NCI-H146 (cell line): ENCODE measurements around the gene AHNAK2.

Experiments used
- DNase-seq: peaks from one replicate; lab custom pipeline; 2025; lab: John Stamatoyannopoulos, UW

Gene AHNAK2

DNA sequence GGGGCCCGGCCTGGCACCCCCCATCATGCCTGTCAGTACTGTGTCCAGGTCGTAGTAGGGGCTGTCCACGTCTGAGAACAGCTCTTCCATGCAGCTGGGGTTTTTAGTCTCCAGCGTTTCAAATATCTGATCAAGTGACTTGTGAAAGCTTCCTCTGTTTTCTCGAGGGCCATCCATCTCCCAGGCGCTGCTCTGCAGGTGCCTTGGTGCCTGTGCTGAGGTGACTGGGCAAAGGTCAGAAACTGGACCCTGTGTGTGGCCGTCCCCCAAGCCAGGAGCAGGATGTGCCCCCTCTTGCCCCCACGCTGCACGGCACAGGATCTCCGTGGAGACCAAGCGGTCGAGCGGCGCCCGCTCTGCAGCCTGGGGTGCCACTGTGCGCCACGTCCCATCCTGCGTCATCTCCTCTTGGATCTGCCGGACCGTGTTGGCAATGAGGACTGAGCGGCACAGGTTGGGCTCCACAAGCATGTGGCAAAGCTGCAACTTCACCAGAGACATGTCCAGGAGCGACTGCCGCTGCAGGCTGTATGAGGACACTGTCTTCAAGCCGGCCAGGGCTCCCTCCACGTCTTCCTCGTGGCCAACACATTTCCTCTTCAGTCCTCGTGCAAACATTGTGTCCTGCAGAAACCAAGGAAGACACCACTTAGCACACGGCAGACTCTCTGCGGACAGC, 33.3 kb upstream of the AHNAK2 start:
- DNase-seq = no peak

DNA sequence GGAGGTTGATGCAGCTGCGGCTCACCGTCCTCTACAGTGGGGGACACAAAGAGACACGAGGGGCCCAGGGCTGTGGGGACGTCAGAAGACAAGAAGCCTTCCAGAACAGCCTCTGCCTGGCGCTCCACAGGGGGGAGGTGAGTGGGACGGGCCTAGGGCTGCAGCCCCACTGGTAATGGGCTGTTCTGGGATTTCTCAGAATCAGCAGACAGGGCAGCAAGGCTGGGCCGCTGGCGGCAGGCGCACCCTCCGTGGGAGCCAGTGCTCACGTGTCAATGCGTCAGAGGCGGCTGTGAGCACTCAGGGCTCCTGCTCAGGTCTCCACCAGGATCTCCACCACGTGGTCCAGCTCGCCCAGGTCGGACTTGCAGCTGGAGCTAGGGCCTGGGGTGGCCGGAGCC, 32.7 kb upstream of the AHNAK2 start:
- DNase-seq = no peak

DNA sequence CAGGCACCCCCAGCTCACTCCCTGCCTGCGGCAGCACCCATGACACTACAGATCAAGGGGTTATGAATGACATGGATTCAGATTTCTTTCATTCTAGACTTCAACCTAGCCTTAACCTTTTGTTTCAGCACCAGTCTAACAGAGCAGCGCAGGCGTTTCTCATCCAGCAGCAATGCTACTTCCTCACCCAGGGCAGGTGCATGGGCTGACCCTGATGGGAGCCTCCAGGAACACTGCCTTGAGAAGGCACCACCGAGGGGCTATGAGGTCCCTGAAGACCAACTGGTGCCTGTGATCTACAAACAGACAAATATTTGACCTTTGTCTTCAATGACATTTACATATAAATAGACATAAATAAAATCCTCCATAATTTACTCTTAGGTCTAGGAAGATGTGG, 31.9 kb upstream of the AHNAK2 start:
- no peak for DNase-seq

DNA sequence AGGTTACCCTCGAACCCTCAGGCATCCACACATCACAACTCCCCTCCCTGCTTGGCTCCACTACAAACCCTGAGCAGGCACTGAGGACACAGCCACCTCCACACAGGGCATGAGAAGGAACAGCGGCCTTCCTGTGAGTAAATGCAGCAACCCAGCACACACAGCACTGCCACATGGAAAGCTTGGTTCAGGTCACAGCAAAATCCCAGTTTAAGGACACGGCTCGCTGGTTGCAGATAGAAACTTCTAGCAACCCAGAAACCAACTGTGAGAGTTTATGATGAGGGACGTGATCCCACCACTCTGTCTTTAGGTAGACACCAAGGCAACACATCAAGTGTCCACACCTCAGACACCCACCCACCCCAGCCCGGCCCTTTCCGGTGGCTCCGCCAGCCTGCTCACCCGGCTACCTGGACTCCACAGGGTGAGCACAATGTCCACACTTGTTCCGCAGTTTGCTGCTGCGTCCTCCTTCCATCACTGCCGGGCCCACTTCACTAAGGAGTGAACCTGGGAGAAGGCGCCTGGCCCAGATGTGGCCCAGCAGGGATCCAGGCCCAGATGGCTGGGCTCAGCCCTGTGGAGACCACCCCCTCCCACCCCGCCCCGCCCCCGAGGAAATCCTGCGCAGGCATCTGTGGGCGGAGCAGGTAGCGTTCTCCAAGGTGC, 29.6 kb upstream of the AHNAK2 start:
- no peak for DNase-seq

DNA sequence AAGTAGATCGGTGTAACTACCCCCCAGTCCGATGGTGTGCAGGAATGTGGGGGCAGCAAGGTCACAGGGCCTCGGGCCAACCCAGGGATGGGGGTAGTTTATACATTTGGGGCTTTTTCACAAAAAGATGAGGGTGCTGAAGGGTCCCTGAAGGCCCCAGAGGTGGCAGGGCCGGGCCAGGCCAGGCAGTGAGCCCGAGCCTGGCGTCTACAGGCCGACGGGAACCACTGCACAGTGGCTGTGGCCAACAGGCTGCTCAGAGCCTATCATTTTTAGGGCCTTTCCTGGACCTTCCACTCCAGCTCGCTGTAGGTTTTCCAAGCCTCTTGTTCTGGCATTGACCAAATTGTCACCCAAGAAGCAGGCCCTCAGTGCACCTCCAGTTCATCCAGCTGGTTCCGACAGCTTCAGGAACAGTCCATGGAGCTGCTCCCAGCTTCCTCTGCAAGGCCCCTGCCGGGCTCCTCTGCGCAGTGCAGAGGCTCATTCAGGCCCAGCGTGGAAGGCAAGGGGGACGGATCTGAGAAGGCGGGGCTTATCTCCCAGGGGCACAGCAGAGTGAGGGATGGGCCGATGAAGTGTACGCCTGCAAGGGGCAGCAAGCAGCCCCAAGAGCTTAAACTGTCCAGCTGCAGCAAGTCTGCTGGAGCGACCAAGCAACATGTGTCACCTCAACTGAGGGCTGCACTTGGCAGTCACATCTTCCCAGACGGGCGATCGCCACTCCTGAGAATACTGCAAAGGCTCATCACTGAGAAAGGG, 28.8 kb upstream of the AHNAK2 start:
- no peak for DNase-seq

DNA sequence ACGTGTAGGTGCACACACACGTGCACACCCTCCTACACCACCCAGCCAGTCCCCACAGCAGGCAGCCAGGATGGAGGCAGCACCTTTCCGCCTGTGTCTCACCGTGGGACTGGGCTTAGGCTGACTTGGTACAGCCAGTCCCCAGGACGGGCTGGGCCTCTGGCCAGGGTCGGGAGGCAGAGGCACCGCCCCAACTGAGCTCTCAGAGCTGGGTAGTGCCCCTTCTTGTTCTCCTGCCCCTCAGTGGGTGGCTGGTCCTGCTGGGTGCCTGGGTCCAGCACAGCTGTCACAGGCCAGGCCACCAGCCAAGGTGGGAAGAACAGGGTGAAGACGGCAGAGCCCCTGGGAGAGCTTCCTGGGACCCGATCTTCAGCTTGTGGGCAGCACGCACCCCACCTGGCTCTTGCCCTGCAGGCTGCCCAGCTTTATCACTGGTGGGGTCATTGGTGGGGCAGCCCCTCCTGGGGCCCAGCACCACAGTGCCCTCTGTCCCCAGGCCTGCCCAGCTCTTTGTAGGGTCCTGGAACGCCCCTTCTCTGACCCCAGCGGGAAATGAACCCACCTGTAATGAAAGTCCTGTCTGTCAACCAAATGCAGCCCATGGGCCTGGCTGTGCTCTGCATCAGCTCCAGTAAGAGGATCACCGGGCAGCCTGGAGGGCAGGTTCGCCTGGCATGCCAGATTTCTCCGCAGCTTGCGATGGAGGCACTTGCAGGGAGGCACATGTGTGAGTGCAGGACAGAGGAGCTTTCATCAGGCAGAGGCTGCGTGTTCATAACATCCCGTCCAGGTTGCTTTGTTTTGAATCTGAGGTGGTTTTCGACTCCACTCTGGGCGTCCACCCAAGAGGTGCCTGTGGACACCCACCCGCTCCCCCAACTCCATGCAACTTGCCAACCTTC, 28.0 kb upstream of the AHNAK2 start:
- DNase-seq = no peak

DNA sequence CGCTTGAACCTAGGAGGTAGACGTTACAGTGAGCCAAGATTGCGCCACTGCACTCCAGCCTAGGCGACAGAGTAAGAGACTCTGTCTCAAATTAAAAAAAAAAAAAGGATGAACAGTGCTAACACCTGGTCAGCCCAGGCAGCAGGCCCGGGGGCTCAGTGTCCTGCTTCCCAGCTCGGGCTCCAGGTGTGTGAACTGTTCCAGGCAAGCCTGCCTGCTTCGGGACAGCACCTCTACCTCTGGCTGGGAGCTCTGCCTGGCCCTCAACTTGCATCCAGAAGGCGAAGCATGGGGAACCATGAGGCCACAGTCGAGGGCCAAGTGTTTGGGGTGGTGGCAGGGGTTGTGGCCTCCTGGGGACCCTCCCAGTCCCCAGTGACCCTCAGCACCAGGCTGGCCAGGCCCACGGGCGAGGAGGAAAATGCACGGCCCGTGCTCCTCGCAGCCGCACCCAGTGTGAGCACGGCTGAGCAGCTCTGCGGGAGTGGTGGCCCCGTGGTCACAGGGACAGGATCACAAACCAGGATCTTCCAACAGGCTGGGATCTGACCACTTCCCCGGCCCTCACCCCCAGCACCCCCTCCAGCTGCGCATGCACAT, 27.3 kb upstream of the AHNAK2 start:
- no peak for DNase-seq

DNA sequence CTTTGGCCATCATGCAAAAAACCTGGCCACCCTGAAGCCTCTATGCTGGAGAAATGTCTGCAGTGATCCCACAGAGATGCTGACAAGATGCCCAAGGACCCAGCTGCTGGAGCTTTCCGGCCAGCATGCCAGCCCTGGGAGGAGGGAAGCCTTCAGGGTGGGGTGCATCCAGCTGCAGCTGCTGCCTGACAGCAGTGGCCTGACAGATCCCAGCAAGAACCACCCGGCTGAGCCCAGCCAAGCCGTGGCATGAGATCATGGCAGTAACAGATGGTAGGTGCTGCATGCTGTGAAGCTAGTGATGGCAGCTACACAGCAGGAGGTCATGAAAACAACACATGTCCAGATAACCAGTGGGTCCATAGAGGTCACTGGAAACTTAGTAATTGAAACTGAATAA, 21.2 kb upstream of the AHNAK2 start:
- no peak for DNase-seq

DNA sequence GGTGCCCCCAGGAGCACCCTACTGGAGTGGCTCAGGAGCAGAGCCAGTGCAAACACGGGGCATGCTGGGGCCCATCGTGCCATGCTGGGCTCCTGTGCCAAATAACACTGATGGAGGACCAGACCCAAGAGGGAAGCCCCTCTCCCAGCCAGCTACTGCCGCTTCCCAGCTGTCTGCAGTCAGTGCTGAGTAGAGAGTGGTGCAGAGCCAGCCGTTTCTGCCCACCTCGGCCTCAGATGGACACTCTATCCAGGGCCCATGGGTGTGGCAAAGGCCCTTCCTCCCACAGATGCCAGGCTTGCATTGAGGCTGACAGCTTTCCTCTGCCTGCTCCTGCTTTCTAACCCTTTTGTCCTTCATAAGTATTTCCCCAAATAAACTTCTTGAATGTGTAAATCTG, 20.6 kb upstream of the AHNAK2 start:
- DNase-seq = no peak

DNA sequence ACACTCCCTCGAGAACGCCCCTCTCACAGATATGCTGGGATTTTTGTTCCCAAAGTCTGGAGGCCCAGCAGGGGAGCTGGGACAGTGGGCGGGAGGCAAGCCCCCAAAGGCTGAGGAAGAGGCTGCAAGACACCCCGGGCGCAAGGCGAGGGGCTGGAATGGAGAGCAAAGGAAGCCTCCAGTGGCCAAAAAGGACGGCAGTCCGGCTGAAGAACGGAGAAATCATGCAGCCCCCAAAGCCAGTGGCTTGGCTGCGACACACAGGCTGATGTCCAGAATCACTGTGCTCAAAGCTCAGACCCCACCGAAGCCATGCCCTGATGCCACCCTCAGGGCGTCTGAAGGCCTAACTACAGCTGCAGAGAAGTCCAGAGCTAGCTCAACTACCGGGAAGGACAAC, 18.3 kb upstream of the AHNAK2 start:
- DNase-seq = no peak

DNA sequence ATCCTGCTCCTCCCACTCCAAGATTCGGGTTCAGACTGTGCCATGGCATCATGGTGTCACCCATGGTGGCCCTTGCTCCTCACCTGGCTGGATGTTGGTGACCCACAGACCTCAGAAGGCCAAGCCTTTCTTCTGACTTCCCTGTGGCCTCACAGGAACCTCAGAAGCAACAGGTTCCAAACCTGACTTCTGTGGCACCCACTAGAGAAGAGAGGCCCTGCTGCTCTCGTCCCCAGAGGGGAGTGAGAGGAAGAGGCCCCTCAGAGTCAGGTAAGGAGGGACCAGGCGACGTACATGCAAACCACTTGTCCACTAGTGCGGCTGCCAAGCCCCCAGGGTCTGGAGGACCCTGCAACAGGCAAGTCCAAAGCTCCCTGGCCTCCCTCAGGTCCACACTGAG, 17.9 kb upstream of the AHNAK2 start:
- DNase-seq = no peak

DNA sequence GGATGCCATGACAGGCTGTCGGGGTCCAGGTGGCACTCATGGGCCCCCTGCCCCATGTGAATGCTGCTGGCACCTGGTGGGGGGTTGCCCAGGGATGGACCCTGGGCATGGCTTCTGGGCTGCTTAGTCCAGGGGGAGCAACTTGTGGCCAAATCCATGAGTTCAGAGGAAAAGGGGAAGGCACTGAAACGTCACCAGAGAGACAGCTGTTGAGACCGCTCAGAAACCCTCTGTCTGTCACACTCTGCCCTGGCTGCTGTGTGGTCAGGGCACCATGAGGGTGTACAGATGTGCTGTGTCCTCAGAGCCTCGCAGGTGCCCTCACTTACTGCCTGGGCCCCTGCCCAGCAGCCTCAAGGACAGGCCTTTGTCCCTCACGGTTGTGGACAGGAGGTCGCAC, 16.8 kb upstream of the AHNAK2 start:
- DNase-seq = no peak

DNA sequence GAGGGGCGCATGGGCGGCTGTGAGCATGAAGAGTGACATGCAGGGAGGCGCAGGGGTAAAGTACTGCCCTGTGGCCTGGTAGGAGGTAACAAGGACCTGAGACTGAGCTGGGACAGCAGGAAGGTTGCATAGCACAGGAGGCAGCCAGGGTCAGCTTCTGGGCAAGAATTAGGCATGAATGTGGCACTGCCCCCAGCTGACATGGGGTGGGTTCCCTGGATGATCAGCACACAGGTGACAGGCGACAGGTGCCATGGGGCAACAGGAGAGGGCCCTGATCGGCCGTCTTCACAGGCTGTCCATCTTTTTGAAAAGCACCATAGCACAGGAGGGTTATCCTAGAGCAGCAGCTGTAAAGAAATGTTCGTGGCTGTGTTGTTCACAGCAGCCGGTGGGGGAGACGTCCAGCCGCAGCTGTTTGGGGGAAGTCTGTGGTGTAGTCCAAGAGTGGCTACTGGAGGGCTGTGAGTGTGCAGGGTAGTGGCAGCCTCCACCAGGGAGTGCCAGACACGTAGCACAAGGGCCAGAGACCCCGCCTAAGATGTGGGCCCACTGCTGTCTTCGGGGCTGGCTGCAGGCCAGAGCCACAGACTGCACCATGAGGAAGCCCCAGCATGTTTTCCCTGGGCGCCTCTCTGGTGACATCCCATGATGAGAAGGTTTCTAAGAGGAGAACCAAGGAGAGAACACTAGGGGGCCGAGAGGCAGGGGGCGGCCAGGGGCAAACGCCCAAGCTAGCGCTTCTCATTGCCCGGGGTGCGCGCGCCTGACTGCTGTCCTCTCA, 15.8 kb upstream of the AHNAK2 start:
- DNase-seq = no peak

DNA sequence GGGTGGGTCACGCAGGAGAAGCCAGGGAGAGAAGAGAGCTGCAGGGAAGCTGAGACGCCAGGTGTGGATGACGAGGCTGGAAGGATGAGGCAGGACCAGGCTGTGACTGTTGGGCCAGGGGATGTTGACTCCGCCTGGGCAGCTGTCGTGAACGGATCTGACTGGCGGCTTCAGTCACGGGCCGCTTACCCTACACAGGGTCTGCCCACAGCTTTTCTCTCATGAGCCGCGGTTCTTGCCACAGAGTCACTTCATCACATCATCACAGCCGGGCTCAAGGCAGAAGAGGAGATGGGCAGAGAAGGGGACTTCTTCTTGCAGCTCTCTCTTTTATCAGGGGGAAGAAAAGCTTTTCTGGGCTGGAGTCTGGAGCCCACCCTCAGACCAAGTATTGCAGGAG, 15.1 kb upstream of the AHNAK2 start:
- no peak for DNase-seq

DNA sequence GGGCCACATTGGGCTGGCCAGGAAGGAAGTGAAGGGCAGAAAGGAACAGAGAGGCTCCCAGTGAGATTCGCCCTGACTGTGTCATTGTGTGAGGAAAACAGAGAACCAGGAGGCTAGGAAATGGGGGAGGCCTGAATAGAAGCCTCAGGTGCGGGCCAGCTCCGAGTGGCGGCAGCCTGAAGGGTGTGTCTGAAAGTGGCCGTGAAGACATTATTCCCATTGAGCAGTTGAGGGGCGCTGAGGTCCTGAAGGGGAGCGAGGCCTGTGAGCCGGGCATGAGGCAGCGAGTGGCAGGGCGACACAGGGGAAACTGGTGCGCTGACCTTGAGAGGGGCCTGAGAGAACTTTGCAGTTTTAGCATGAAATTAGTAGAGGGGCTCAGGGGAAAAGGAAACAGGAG, 14.3 kb upstream of the AHNAK2 start:
- DNase-seq = no peak

DNA sequence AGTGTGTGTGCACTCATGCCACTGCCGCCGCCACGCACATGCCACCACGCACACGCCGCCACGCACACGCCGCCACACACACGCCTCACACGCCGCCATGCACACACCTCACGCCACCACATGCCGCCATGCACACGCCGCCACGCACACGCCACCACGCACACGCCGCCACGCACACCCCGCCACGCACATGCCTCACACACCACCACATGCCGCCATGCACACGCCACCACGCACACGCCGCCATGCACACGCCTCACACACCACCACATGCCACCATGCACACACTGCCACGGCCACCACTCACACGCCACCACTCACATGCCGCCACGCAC, 13.7 kb upstream of the AHNAK2 start:
- DNase-seq = no peak

DNA sequence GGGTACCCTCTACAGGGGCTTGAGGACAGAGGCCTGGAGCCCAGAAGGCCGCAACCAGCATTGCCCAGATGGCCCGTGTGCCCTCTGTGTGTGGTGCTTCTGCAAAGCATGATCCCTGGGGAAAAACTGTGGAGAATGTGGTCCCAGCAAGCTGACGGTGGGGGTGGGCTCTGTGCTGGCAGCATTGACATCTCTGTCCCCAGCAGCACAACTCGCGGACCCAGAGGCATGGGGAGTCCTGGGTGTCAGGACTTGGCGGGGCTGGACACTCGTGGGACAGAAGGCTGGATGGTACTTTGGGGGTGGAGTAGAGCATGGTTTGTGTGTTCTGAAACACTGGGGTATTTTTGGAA, 11.8 kb upstream of the AHNAK2 start:
- DNase-seq = no peak

DNA sequence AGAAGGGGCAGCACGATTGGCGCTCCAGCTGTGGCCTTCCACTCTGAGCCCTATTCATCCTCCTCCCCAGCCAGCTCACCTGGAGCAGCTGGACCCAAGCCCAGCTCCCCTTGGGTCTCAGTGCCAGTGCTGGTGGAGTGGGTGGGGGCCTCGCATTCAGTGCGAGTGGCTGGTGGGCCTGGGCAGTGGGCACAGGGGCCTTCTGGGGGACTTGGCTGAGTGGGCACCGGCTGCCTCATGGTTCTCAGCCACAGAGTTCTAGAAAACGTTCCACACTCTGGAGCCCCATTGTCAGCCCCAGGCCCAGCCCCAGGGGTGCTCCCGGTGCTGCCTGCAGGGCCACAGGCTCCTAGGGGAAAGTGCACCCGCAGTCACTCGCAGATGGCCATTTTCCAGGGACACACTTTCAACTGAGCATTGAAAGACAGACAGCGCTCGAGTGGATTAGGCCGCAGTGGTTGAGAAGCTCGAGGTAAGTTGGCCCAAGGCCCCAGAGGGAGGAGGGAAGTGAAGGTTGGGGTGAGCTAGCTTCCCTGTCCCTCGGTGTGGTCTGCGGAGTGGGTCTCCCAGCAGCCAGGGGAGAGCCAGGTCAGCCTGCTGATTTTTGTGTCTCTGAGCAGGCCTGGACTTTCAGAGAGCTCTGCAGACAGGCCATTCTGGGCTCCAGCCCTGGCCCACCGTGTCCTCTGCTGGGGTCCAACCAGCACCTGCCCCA, 11.2 kb upstream of the AHNAK2 start:
- DNase-seq = no peak

DNA sequence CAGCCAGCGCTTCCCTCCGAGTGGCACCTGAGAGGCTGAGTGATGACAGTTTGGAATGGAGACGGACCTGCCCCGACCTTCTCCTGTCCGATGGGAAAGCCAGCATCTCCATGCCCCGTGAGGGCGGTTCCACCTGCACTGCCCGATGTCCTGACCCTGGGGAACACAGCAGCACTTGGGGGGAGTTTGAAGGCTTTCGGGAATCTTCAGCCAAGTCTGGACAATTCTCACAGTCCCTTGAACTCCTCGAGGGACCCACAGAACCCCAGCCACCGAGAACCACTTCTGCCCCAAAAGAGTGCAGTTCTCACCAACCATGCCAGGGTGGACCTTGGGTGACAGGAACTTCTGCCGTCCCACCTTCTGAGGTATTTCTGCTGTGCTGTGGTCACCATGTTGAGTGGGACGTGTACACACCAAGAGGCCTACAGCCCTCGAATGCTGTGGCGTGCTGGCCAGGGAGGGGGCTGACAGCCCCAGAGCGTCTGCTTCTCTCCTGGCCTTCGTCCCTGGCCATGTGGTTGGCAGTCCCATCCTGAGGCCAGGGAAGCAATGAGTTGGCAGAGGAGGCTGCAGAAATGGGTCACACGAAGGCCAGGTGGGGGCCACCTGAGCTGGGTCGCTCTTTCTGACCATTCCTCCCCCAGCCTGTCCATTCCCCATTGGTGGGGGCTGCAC, 8.5 kb upstream of the AHNAK2 start:
- DNase-seq = no peak
